DMS53 treated with DMSO at 0.1 percent for 48 hours (cell line): ENCODE measurements around the gene ECE1.
"Not testable (repeated sequence)": the region's sequence is repeated elsewhere in the genome, so short reads cannot be mapped to it uniquely, and the experiment has no call there.

ENCODE experiments used
- DNase-seq: peaks from one replicate; lab custom pipeline; 2025; ENCODE audit not compliant: unreplicated experiment; lab: John Stamatoyannopoulos, UW

Gene ECE1

DNA sequence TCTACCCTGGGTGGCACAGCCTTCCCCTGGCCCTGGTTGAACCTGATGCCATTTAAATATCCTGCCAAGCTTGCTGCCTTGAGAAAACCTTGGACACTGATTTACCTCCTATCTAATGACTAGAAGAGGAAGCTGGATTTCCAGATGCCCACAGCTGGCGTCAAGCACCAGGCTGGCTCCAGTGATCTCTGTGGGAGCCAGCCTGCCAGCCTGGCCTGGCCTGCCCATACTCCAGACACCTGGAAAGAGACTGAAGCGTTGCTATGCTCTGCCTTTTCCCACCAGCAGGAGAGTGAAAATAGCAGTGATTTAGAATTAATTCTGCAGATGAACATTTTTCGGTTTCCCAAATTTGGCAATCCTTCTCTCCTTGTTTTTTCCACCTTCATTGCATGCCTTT lies 102.0 kb downstream of the ECE1 start:
- DNase-seq, result no peak

- no peak for DNase-seq
These were observed 105.0 kb downstream of the ECE1 start for GRCh38 chr1:21185221-21185731.

- no peak for DNase-seq
These were observed 106.0 kb downstream of the ECE1 start for GRCh38 chr1:21184276-21184675.

DNA sequence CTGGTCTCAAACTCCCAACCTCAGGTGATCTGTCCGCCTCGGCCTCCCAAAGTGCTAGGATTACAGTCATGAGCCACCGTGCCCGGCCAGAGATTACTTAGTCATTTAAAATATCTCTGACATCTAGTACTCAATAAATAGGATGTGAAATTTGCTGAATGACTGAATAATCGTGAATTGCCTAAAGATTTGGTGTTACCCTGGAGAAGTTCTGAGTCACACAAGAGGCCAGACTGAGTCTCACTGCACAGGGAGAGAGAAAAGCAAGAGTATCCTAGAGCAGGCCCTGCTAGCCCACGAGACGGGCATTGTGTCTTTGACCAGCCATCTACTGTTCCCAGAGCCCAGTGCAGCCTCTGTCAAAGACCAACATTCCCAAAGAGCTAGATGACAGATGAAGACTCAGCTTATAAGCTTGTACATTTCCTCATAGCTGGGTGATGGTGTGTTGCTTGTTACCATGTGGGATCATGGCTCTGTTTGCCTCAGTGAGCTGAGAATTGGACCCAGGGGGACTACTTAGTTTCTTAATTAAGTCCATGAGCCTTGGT lies 108.0 kb downstream of the ECE1 start:
- no peak for DNase-seq

DNA sequence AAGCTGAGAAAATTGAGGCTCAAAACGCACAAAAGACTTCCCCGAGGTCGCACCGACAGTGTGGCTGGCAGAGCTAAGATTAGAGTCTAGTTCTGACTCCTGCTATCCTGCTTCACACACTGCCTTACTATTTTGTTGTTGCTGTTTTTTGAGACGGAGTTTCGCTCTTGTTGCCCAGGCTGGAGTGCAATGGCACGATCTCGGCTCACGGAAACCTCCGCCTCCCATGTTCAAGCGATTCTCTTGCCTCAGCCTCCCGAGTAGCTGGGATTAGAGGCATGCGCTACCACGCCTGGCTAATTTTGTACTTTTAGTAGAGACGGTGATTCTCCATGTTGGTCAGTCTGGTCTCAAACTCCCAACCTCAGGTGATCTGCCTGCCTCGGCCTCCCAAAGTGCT lies 112.0 kb downstream of the ECE1 start:
- not testable (repeated sequence) for DNase-seq

DNA sequence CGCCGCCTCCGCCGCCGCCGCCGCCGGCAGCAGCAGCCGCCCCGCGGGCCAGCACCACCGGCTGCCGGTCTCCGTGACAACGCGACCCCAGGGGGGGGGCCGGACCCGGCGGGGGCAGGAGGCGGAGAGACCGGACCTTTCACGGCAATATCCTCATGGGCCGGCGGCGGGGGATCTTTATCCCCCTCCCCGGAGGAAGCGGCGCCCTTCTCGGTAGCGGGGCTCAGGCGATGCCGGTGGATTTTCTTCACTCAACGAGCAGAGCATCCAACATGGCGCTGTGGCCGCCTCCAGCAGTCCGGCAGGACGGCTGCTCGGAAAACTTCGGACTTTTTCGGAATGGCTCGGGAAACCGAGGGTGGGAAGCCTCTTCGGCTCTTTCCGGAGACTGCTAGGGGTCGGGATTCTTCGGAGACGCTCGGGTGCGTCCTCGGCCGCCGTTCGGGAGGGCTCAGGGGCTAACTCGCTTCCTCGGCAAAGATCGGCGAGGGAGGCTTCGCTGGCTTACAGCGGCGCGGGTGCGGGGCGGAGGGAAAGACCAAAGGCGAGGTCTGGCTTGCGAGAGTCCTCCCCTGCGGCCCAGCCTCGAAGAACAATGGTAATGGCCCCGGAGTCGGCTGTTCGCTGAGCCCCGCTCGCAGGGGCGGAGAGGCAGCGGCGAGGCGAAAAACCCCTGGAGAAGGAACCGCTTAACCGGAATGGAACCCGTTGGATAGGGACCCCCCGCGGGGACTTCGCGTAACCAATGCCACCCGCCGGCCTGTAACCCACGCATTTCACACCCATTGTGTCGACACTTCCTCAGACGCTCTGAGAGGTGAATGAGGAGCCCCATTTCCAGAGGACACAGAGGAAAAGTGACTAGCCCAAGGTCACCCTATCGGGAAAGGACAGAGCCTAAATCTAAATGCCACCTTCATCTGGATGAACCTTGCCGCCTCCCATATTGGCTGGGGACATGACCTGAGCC lies 113.4 kb downstream of the ECE1 start, which contains the start of gene EIF4G3:
Gene EIF4G3, minus strand, starts transcription at position 312 of the 970 bp plus-strand sequence. CDS start 174,155 bp downstream, outside the sequence.
- peak; percentile 95 for DNase-seq

- no peak for DNase-seq
These were observed 114.3 kb downstream of the ECE1 start for GRCh38 chr1:21175670-21176581.

DNA sequence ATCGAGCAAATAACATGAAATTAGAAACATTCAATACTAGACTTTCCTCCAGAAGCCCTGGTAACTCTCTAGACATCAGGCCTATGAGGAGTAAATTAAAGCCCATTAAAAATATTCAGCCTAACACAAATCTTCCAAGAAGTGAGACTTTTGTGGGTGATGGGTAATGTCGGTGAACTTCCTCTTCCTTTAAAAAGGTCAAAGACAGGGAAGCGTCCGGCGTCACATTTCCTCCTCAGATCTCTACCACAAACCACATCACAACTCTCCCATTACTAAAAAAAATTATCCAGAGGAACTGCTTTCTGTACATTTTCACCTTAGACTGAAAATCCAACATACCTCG lies 115.0 kb downstream of the ECE1 start:
- DNase-seq, result no peak

GRCh38 chr1:21174654-21175323 lies 115.5 kb downstream of the ECE1 start:
- no peak for DNase-seq

DNA sequence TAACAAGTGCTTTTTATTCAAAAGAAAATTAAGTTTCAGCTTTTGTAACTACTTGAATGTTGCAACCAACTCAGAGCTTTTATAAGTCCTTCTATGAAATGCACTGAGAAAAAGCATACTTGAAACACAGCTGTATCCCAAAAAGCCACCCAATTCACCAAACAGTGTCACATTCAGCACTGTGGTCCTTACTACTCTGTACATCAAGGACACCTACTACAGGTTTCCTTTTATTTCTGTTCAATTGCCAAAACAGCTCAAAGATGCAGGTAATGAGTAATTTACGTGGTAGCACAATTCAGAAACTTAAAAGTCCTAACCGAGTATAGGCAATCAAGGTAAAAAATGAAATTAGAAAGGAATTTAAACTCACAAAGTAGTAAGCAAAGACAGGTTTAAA lies 116.0 kb downstream of the ECE1 start:
- no peak for DNase-seq

- not testable (repeated sequence) for DNase-seq
These were observed 117.2 kb downstream of the ECE1 start for GRCh38 chr1:21173096-21173495.

GRCh38 chr1:21170837-21171236 lies 119.4 kb downstream of the ECE1 start:
- not testable (repeated sequence) for DNase-seq

GRCh38 chr1:21168444-21168843 lies 121.8 kb downstream of the ECE1 start:
- DNase-seq, result no peak
